ENCODE results near the gene HOXB5. TPM values are rescaled to one million over a fixed set of nuclear protein-coding genes. Genes with fewer than 3 reads are reported as not detected.

HOXB5 gene
- total and polyA plus RNA-seq, 2 of the 4 experiments (the other 2 are of a cell fraction): 0.54 to 18.0 TPM

DNA sequence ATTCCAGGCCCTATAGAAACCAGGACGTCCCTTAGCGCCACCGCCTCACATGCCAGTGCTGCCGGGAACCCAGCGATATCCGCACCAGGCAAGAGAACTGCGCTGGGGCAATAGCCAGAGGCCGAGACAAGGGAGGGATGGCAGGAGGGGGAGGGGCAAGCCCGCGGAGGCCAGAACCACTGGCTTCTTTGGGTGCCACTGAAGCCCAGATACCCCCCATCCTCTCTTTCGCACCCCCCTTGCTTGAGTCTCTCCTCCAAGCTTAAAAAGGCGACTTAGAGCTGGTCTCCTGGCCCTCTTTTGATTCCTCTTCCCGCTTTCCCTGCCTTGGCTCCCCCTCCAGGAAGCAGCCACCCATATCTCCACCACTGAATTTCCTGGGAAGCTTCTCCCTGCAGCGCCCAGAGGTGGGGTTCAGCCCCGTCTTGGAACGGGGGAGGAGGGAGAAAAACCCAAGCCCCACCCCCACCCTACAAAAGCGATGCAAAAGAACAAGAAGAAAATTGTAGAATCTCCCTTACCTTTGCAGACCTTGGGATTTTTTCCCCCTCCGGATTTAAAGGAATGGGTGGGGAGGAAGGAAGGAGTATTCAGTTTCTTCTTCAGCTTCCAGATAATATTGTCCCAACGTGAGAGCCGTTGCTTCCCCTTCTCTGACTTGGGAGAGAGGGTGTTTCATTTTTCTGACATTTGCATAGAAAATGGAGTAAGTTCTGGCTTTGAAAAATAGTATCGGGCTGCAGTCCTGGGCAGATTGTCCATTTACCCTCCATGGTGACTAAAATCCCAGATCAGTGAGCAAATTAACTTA is 10.6 kb upstream of the HOXB5 start (continued):
- TF ChIP-seq, protein P1, sequence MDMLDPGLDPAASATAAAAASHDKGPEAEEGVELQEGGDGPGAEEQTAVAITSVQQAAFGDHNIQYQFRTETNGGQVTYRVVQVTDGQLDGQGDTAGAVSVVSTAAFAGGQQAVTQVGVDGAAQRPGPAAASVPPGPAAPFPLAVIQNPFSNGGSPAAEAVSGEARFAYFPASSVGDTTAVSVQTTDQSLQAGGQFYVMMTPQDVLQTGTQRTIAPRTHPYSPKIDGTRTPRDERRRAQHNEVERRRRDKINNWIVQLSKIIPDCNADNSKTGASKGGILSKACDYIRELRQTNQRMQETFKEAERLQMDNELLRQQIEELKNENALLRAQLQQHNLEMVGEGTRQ (IDR thresholded peaks at IDR 0.05; ENCODE audit: low read depth, low read length): no peak

GRCh38 chr17:48601539-48602425 is 8.2 kb upstream of the HOXB5 start:
- Histone ChIP-seq H3K4ac (ENCODE audit: low read depth, low read length) (no peak overlapping the region), H4K8ac (ENCODE audit: low read depth in 2 of 2, low read length in 2 of 2) (no peak overlapping the region; a peak in 1 of 4 replicates), H2BK120ac (ENCODE audit: low read depth, low read length) (no peak overlapping the region), H2BK15ac (ENCODE audit: low read depth, low read length) (no peak overlapping the region), H3K79me1 (ENCODE audit: low read depth in 1 of 2, low read length in 2 of 2) (peaks cover 24 to 48% of the 10 kb centered on the region in 2 experiments; a peak in 3 of 4 replicates), H4K20me1 (ENCODE audit: insufficient read depth, low read length) (peaks cover 9% of the 10 kb centered on the region), H3K9ac (ENCODE audit: low read depth, low read length) (no peak overlapping the region), H3K18ac (ENCODE audit: low read depth, low read length) (no peak overlapping the region), H3K23ac (ENCODE audit: low read depth, low read length) (no peak overlapping the region), H2AFZ (replicated peaks; ENCODE audit: low read length, poor library complexity) (no peak overlapping the region), H3K4me1 (ENCODE audit: control insufficient read depth, insufficient read depth, low read length) (peaks cover 5% of the 10 kb centered on the region; the same call in 1 of the 2 replicates), H2BK20ac (ENCODE audit: low read depth, low read length) (no peak overlapping the region), H3K27me3 (ENCODE audit: control insufficient read depth, insufficient read depth, low read length) (no peaks in the 10 kb centered on the region), H3K56ac (ENCODE audit: extremely low read depth, insufficient read depth, low read length) (no peak overlapping the region), H3K4me2 (ENCODE audit: low read depth, low read length) (no peak overlapping the region), H2BK5ac (ENCODE audit: low read depth, low read length, poor library complexity, severe bottlenecking) (no peak overlapping the region), H2AK5ac (ENCODE audit: low read depth, low read length) (no peak overlapping the region), H3K27ac (ENCODE audit: insufficient read depth, low read length) (no peak overlapping the region), H3K14ac (replicated peaks; ENCODE audit: low read depth, low read length) (no peak overlapping the region), H2AK9ac (replicated peaks; ENCODE audit: low read depth, low read length, poor library complexity) (no peak overlapping the region), H3K36me3 (ENCODE audit: control insufficient read depth, insufficient read depth, low read length) (peaks cover 3% of the 10 kb centered on the region), H3K4me3 (ENCODE audit: insufficient read depth, low read depth, low read length) (no peak overlapping the region), H4K5ac (ENCODE audit: low read depth, low read length) (no peak overlapping the region), H4K91ac (ENCODE audit: insufficient read depth, low read depth, low read length) (no peak overlapping the region), H3K9me1 (ENCODE audit: insufficient read depth, low read length) (0 out of 2 replicates have a peak, but pooled peaks cover 3% of the 10 kb centered on the region), H3K9me3 (ENCODE audit: control insufficient read depth, insufficient read depth, low read length) (no peaks in the 10 kb centered on the region)
- in situ Hi-C loops (cut with MboI; ENCODE audit: low sequenced_read_pairs): no loop called here
- no peak for ATAC-seq (ENCODE audit: low read depth)
- BruUV-seq (replicated peaks): no TSS peak
- ChIA-PET POLR2A (ENCODE audit: unreplicated experiment) (no interaction called here), CTCF (interaction anchor here (0.6 kb wide), 2 partner anchors 328 to 759 kb away, joined by 3 to 7 read pairs; no protein-coding TSS in a partner anchor)
- dilution Hi-C loops (cut with HindIII; ENCODE audit: low sequenced_read_pairs, unreplicated experiment): no loop called here
- intact Hi-C loops (cut with micrococcal nuclease): no loop called here
- TF ChIP-seq MAZ (IDR thresholded peaks at IDR 0.05; ENCODE audit: borderline replicate concordance, low read depth, low read length) (no peak), RAD21 (IDR thresholded peaks at IDR 0.05; ENCODE audit: low read length) (no peak), CEBPB (IDR thresholded peaks at IDR 0.05; ENCODE audit: low read depth, low read length) (no peak), ELK1 (IDR thresholded peaks at IDR 0.05; ENCODE audit: borderline replicate concordance, low read depth, low read length) (no peak), RFX5 (IDR thresholded peaks at IDR 0.05; ENCODE audit: low read depth, low read length) (no peak), BHLHE40 (IDR thresholded peaks at IDR 0.05; ENCODE audit: low read depth, low read length) (no peak), NFE2L2 (IDR thresholded peaks at IDR 0.05; ENCODE audit: low read depth, low read length) (no peak), POLR2A (IDR thresholded peaks at IDR 0.05; ENCODE audit: low read depth, low read length) (no peak), MAFK (IDR thresholded peaks at IDR 0.05; ENCODE audit: low read depth, low read length) (no peak)
- TF ChIP-seq, protein P1 (IDR thresholded peaks at IDR 0.05; ENCODE audit: low read depth, low read length): no peak
- DNase-seq: no peak
- WGBS, 2 experiments (ENCODE audit: extremely low coverage in 2 of 2, insufficient read length in 1 of 2): 94% methylated on average over 8 of the region's 35 CpGs; no CpG with 5 or more reads in 1 of the 2 experiments
